HT1080 (cell line): ENCODE data around the gene SYT7. TPM values are rescaled to one million over a fixed set of nuclear protein-coding genes. Genes with fewer than 3 reads are reported as not detected.

Experiments used
- DNase-seq: peaks from one replicate; pipeline ENCODE4 v3.0.0-alpha.2; 2015; ENCODE audit warnings: low read depth
- polyA plus RNA-seq, 2 experiments: library from polyadenylated mRNA; depleted of rRNA; stranded (reverse); fragments of >200 nt; gene quantifications; 2 replicates each; pipeline ENCODE4 v1.2.3, GENCODE V29; 2015
- total RNA-seq: library from RNA; depleted of rRNA; stranded (reverse); fragments of >200 nt; shearing (Covaris generic); gene quantifications from 2 replicates; pipeline ENCODE4 v1.2.3, GENCODE V29; 2014; rRNA removed

Gene SYT7, protein sequence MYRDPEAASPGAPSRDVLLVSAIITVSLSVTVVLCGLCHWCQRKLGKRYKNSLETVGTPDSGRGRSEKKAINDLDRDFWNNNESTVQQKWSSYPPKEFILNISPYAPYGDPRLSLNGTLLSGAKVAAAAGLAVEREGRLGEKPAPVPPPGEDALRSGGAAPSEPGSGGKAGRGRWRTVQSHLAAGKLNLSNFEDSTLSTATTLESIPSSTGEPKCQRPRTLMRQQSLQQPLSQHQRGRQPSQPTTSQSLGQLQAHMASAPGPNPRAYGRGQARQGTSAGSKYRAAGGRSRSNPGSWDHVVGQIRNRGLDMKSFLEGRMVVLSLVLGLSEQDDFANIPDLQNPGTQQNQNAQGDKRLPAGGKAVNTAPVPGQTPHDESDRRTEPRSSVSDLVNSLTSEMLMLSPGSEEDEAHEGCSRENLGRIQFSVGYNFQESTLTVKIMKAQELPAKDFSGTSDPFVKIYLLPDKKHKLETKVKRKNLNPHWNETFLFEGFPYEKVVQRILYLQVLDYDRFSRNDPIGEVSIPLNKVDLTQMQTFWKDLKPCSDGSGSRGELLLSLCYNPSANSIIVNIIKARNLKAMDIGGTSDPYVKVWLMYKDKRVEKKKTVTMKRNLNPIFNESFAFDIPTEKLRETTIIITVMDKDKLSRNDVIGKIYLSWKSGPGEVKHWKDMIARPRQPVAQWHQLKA
- 1.8 and 2.0 TPM in 2 replicates for total RNA-seq
- polyA plus RNA-seq (2015; cell fraction: cytosol; rRNA removed): 0.66 and 0.95 TPM in 2 replicates
- polyA plus RNA-seq (2015; cell fraction: nucleus; rRNA removed): 1.0 and 1.3 TPM in 2 replicates

- DNase-seq: peak; percentile 92
Measured at GRCh38 chr11:61581030-61581928, at the start of gene SYT7. SYT7 (minus strand) TSS chr11:61581076; CDS start chr11:61580820, 256 bp downstream.

GRCh38 chr11:61630089-61630488 lies 49.2 kb upstream of the SYT7 start:
- no peak for DNase-seq

GRCh38 chr11:61629082-61629833 lies 48.4 kb upstream of the SYT7 start:
- DNase-seq: no peak

GRCh38 chr11:61628662-61628970 lies 47.7 kb upstream of the SYT7 start:
- no peak for DNase-seq

- peak; percentile 62 for DNase-seq
Measured at GRCh38 chr11:61627850-61628661, 47.2 kb upstream of the SYT7 start.

DNA sequence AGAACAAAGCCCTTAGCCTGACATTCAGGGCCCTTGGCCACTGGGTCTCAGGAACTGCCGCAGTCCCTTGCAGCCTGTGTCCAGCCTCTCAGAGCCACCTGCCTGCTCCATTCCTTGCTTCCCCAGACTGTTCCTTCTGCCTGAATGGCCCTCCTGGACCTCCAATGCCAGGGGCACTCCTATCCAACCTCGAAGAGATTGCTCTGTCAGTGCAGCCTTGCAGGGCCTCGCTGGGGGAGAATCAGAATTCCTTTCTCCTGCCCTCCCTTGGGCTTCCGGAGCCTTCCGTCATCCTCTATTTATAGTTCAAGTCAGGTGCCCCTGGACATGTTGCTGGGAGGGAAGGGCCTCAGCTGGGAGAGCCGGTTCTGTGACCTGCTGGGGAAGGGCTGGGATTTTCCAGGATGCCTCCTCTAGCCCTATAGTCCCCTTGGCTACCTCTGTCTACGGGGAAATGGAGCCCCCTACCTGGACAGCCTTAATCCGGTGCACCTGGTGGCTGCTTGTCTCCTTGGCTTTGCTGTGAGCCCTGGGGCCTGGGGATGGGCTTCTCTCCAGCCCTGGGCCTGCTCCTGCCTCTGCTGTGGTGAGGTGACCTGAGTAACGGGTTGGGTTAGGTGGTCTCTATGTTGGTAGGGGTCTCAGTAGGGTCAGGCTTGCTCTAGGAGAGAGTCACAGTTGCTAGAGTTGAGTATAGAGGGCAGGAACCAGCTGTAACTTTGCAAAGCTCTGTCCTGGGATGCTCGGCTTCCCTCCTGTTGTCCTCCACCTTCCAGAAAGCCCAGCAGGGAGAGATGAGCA lies 45.9 kb upstream of the SYT7 start:
- DNase-seq: peak; percentile 24

- no peak for DNase-seq
Measured at GRCh38 chr11:61625525-61625924, 44.6 kb upstream of the SYT7 start.

- no peak for DNase-seq
Measured at GRCh38 chr11:61621917-61622585, 41.2 kb upstream of the SYT7 start.

DNA sequence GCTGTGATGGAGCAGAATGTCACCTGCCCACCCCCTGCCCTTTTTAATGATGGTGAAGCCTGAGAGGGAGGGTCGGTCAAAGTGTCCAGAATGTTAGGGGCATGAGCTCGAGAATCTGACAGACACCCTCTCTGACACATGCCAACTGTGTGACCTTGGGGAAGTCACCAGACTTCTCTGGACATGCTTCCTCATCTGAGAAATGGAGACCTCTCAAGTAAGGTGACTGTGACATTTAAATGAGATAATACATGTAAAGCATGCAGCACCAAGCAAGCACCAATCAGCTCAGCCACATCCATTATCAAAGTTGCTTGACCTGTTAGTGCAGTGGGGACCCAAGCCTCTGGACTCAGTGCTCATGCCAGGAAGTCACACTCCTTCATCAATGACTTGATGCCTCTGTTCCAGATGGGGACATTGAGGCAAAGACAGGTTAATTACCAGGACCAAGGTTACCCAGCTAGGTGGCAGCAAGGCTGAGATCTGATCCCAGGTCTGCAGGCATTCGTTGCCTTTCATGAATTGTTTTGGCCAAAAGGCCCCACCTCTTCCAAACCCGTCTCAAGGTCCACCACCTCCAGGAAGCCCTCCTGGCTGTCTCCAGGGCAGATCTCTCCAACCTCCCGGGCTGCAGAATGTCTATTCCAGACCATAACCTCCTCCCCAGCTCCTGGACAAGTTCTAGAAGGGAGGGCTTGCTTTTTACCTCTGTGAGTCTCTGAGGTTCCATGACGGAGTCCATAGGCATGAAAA lies 38.8 kb upstream of the SYT7 start:
- no peak for DNase-seq

GRCh38 chr11:61618978-61619377 lies 38.1 kb upstream of the SYT7 start:
- no peak for DNase-seq

DNA sequence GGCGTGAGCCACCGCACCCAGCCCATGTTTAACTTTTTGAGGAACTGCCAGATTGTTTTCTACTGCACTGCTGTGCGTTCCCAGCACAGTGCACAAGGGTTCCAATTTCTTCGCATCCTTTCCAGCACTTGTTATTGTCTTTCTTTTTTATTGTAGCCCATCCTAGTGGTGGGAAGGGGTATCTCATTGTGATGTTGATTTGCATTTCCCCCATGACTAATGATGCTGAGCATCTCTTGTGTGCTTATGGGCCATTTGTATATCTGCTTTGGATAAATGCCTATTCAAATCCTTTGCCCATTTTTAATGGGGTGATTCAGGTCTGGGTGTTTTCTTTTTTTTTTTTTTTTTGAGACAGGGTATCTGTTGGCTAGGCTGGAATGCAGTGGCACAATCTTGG lies 36.6 kb upstream of the SYT7 start:
- peak; percentile 40 for DNase-seq

DNA sequence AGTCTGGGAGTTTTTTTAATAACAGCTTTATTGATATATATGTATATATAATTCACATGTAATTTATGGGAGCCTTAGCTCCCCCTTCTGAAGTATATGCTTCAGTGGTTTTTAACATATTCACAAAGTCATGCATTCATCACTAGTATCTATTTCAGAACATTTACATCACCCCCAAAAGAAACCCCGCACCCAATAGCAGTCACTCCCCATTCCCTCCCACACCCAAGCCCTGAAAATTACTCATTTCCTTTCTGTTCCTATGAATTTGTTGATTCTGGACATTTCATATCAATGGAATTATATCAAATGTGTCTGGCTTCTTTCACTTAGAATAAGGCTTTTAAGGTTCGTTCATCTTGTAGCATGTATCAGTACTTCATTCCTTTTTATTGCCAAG lies 35.6 kb upstream of the SYT7 start:
- peak; percentile 75 for DNase-seq

GRCh38 chr11:61614782-61615181 lies 33.9 kb upstream of the SYT7 start:
- peak; percentile 53 for DNase-seq

DNA sequence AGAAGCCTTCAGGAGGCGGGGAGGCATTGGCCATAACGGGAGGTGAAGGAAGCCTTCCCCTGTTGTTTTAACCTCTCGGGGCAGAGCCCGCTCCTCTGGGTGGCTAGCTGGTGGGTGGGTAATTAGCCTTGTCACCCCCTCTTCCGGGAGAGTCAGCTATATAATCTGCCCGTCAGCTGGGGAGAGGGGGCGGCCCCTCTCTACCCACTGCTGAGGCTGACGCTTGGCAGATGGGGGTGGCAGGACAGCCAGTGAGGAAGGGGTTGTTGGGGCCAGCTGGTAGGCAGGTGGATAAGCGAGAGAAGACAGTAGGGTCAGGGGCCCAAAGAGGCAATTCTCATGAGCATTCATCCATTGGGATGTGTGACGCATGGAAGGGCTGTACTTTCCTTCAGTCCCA lies 33.0 kb upstream of the SYT7 start:
- no peak for DNase-seq

DNA sequence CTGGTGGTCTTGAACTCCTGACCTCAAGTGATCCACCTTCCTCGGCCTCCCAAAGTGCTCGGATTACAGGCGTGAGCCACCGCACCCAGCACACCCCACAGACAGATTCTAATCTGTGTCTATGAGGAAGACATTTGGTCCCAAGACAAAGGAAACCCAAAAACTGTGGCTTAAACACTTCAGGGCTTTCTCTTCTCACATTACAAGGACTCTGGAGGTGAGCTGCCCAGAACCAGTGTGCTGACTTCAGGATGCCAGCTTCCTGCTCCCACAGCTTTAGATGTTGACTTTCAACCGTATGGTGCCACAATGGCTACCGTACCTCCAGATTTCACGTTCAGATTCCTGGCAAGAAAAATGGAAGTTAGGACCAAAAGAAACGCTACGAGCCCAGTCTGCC lies 32.2 kb upstream of the SYT7 start:
- DNase-seq: no peak

DNA sequence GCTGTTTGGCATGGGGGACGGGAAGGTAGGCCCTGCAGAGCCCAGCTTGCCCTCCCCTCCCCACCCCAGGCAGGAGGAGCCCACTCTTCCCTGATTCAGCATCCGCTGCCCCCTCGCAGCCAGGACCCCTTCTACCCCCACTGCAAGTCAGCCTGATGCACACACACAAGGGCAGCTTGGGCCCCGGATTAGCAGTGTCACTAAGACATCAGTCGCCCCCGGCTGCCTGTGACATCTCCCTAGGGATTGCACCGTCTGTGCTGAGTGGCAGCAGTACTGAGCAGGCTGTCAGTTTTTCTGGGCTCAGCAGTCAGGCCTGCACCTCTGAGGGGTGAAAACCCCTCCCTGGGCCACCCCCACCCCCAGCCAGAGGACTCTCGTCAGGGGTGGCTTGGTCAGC lies 30.4 kb upstream of the SYT7 start:
- DNase-seq: no peak

DNA sequence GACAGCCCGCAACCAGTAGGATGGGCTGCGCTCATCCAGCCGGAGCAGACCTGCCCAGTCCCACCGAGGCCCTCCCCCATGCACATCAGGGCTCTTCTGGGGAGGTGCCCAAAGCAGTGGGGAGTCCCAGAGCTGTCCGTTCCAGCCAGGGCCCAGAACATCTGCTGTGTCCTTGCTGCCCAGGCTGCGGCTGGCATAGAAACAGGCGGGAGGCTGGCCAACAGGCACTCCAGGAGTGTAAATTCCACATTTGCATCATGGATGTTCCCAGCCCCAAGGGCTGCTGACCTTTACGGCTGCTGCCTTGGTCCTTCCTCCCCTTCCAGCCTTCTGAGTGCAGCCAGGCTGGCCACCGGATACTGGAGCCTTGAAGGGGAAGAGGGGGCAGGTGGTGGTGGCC lies 30.0 kb upstream of the SYT7 start:
- DNase-seq: no peak

GRCh38 chr11:61609980-61610366 lies 29.1 kb upstream of the SYT7 start:
- no peak for DNase-seq
